Lower leg skin (tissue), 3 donors: Measurements from ENCODE around the gene CORIN.

Source experiments
- POLR2A ChIP-seq, 2 donors: fragments of 450-650 bp; IDR thresholded peaks; one replicate each; pipeline ENCODE4 v1.6.1; 2016 to 2017; ENCODE audit warnings: antibody characterized with exemption in 2 of 2, mild to moderate bottlenecking in 1 of 2, moderate library complexity in 1 of 2
- TF ChIP-seq, protein P1 (sequence below), 3 donors: fragments of 450-650 bp; IDR thresholded peaks; one replicate each; pipeline ENCODE4 v1.5.1; 2016; ENCODE audit warnings: antibody characterized with exemption in 3 of 3, mild to moderate bottlenecking in 3 of 3, moderate library complexity in 2 of 3

DNA sequence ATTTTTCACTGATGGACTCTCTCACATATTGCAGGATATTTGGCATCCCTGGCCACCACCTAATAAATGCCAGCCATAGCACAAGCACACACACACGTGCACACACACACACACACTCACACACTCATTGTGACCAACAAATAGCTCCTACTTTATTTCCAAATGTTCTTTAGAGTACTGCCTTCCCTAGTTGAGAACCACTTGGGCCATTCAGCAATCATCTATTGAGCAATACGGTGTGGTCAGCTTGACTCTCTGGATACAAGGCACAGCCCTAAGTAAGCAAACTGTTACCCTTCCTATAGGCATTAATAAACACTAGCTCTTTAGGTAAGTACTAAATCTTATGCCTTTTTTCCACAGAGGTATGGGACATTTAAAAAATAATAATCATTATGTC, 21.1 kb downstream of the CORIN start:
- TF ChIP-seq POLR2A (IDR thresholded peaks at IDR 0.05): no peak
- TF ChIP-seq, protein P1, sequence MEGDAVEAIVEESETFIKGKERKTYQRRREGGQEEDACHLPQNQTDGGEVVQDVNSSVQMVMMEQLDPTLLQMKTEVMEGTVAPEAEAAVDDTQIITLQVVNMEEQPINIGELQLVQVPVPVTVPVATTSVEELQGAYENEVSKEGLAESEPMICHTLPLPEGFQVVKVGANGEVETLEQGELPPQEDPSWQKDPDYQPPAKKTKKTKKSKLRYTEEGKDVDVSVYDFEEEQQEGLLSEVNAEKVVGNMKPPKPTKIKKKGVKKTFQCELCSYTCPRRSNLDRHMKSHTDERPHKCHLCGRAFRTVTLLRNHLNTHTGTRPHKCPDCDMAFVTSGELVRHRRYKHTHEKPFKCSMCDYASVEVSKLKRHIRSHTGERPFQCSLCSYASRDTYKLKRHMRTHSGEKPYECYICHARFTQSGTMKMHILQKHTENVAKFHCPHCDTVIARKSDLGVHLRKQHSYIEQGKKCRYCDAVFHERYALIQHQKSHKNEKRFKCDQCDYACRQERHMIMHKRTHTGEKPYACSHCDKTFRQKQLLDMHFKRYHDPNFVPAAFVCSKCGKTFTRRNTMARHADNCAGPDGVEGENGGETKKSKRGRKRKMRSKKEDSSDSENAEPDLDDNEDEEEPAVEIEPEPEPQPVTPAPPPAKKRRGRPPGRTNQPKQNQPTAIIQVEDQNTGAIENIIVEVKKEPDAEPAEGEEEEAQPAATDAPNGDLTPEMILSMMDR (IDR thresholded peaks at IDR 0.05): no peak
